ENCODE measurements around the gene ANXA6.

GRCh38 chr5:151064916-151065499, 92.6 kb downstream of the ANXA6 start:
- no peak for TF ChIP-seq CTCF (IDR thresholded peaks at IDR 0.05)
- TF ChIP-seq POLR2A (IDR thresholded peaks at IDR 0.05), result no peak
- no peak for TF ChIP-seq POLR2AphosphoS5 (IDR thresholded peaks at IDR 0.05)
- no peak for TF ChIP-seq EP300 (IDR thresholded peaks at IDR 0.05)

Measured in suprapubic skin (tissue), 4 donors.